Measurements from ENCODE around the gene GRIN3B. TPM values are rescaled to one million over a fixed set of nuclear protein-coding genes. Genes with fewer than 3 reads are reported as not detected.

Gene GRIN3B
- total RNA-seq, 4 donors from 2014 or later, result 0.48 TPM; not detected in 3

DNA sequence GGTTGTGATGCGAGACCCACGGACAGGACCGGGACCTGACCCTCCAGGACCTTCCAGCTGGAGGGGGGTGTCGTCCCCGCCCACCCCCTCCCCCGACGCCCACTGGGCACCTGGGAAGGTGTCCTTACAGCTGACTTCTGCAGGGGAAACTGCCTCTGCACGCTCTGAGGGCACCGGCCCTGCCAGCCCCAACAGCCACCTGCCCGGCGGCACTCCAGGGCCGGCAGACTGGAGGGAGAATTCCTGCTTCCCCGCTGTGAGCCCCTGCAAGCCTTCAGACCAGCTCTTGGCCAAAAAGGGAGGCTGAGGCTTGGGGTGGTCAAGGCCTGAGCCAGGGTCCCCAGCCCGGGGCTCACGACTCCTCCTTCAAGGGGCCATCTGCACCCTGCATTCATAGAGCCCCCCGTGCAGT lies 27.4 kb downstream of the GRIN3B start:
- Histone ChIP-seq H3K27ac (peak overlapping the region; percentile 95), H3K27me3 (no peaks in the 10 kb centered on the region), H3K9me3 (no peaks in the 10 kb centered on the region), H3K4me1 (peaks cover 0 to 6% of the 10 kb centered on the region in 2 donors), H3K4me3 (peak overlapping the region; percentile 85 to 89), H3K36me3 (no peaks in the 10 kb centered on the region)
- no peak for TF ChIP-seq POLR2A (IDR thresholded peaks at IDR 0.05)
- TF ChIP-seq, protein P1, sequence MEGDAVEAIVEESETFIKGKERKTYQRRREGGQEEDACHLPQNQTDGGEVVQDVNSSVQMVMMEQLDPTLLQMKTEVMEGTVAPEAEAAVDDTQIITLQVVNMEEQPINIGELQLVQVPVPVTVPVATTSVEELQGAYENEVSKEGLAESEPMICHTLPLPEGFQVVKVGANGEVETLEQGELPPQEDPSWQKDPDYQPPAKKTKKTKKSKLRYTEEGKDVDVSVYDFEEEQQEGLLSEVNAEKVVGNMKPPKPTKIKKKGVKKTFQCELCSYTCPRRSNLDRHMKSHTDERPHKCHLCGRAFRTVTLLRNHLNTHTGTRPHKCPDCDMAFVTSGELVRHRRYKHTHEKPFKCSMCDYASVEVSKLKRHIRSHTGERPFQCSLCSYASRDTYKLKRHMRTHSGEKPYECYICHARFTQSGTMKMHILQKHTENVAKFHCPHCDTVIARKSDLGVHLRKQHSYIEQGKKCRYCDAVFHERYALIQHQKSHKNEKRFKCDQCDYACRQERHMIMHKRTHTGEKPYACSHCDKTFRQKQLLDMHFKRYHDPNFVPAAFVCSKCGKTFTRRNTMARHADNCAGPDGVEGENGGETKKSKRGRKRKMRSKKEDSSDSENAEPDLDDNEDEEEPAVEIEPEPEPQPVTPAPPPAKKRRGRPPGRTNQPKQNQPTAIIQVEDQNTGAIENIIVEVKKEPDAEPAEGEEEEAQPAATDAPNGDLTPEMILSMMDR (IDR thresholded peaks at IDR 0.05), result no peak
- intact Hi-C loops (cut with DNase I; ENCODE audit: low total_unique reads), result no loop called here
- DNase-seq, result no peak

DNA sequence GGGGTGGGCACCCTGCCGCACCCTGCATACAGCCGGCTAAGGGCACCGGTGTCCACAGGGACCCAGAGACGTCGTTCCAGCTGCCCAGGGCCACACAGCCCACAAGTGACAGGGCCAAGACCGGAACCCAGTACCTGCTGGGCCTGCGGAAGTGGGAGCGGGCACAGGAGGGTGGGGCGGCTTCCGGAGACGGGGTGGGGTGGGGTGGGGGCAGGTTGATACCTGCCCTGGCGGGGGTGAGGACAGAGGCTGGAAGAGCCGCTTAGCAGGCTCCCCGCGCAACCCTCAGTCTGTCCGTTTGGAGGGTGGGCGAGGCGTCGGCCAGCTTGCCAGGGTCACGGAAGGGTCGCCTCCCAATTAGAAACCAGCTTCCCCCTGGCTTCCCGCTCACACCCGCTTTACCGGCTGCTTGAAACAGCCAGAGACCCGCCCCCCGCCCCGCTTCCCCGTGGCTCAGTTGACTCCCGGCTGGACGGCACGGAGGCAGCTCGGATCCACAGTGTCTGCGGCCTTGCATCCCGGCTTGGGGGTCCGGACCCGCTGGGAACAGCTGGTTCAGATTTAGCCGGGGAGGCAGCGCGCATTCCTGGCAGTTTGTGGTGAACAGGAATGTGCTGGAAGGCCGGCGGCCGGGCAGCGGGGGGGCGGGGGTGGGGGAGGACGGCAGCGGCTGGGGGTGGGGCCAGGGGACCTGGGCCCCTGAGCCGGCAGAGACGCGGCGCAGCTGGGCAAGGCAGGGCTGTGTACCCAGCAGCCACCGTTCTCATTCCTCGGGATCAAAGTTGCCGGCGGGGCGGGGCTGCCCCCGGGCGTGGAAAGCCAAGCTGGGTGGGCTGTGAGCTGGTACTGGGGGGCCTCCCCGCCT lies 28.1 kb downstream of the GRIN3B start:
- H3K9me3 ChIP-seq, result no peaks in the 10 kb centered on the region
- H3K27me3 ChIP-seq, result no peaks in the 10 kb centered on the region
- peaks cover 0 to 6% of the 10 kb centered on the region in 2 donors for H3K4me1 ChIP-seq
- intact Hi-C loops (cut with DNase I; ENCODE audit: low total_unique reads), result no loop called here
- peak in 1 of 2 donors; percentile 17 for TF ChIP-seq POLR2A (IDR thresholded peaks at IDR 0.05)
- TF ChIP-seq, protein P1 (IDR thresholded peaks at IDR 0.05), result no peak
- DNase-seq, result peak; percentile 72 to 75
- no peaks in the 10 kb centered on the region for H3K36me3 ChIP-seq
- peak overlapping the region; percentile 85 to 89 for H3K4me3 ChIP-seq
- H3K27ac ChIP-seq, result peak overlapping the region; percentile 95

DNA sequence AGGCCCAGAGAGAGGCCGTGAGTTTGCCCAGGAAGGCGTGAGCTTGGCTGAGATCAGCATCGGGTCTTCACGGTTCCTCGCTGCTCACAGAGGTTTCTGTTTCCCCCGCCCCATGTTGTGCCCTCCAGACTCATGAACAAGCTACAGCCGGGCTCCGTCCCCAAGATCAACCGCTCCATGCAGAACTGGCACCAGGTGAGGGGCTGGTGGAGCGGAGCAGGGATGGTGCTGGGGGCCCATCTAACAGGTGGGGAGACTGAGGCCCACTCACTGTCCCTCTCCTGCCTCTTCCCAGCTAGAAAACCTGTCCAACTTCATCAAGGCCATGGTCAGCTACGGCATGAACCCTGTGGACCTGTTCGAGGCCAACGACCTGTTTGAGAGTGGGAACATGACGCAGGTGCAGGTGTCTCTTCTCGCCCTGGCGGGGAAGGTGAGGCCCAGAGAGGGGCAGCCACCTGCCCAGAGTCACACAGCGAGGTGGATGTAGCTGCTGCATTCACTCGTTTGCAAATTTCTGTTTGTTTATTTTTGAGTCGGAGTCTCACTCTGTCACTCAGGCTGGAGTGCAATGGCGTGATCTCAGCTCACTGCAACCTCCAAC lies 32.1 kb downstream of the GRIN3B start:
- no peak for DNase-seq
- Histone ChIP-seq H3K27me3 (no peaks in the 10 kb centered on the region), H3K27ac (no peak overlapping the region), H3K4me3 (no peak overlapping the region), H3K4me1 (peaks cover 0 to 6% of the 10 kb centered on the region in 2 donors), H3K36me3 (no peaks in the 10 kb centered on the region), H3K9me3 (no peaks in the 10 kb centered on the region)
- TF ChIP-seq, protein P1 (IDR thresholded peaks at IDR 0.05), result no peak
- no peak for TF ChIP-seq POLR2A (IDR thresholded peaks at IDR 0.05)
- intact Hi-C loops (cut with DNase I; ENCODE audit: low total_unique reads), result loop anchor here (10.0 kb wide), 1 partner anchor 52 kb away; no protein-coding TSS in a partner anchor

DNA sequence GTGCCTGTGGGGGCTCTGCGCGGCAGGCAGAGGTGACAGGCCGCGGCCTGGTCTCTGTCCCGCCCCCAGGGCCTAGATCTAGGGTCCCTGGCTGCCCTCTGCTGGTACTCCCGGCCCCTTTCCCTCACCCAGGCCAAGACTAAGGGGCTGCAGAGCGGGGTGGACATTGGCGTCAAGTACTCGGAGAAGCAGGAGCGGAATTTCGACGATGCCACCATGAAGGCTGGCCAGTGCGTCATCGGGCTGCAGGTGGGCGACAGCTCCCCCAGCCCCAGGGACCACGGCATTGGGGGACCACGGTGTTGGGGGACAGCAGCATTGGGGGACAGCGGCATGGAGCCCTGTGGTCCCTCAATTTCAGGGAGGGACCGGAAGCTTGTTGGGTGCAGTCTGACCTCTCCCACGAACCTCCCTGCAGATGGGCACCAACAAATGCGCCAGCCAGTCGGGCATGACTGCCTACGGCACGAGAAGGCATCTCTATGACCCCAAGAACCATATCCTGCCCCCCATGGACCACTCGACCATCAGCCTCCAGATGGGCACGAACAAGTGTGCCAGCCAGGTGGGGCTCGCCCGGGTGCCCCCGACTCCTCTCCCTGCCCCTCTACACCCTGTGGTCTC lies 35.9 kb downstream of the GRIN3B start:
- Histone ChIP-seq H3K4me1 (peaks cover 0 to 17% of the 10 kb centered on the region in 2 donors), H3K36me3 (no peaks in the 10 kb centered on the region), H3K9me3 (no peaks in the 10 kb centered on the region), H3K27ac (no peak overlapping the region), H3K4me3 (no peak overlapping the region), H3K27me3 (no peaks in the 10 kb centered on the region)
- intact Hi-C loops (cut with DNase I; ENCODE audit: low total_unique reads), result loop anchor here (10.0 kb wide), 1 partner anchor 49 kb away; no protein-coding TSS in a partner anchor
- TF ChIP-seq, protein P1 (IDR thresholded peaks at IDR 0.05), result no peak
- TF ChIP-seq POLR2A (IDR thresholded peaks at IDR 0.05), result no peak
- DNase-seq, result no peak

Measured in uterus (tissue), 4 donors.